DND-41 (cell line): ENCODE measurements around the gene PPP6C.
"Not testable (repeated sequence)": the region's sequence is repeated elsewhere in the genome, so short reads cannot be mapped to it uniquely, and the experiment has no call there.

Experiments used
- CTCF ChIP-seq: IDR thresholded peaks from 2 replicates; pipeline ENCODE4 v1.5.1; 2012; ENCODE audit warnings: borderline replicate concordance, low read length, moderate library complexity, mild to moderate bottlenecking; ENCODE audit not compliant: poor library complexity, severe bottlenecking; ENCODE audit errors: extremely low read depth
- EZH2 ChIP-seq: IDR thresholded peaks from 3 replicates; pipeline ENCODE4 v1.6.1; 2012; ENCODE audit warnings: borderline replicate concordance, low read depth, mild to moderate bottlenecking, moderate library complexity, low read length, inconsistent platforms; ENCODE audit not compliant: severe bottlenecking

- TF ChIP-seq EZH2, CTCF: not testable (repeated sequence)
Observed at GRCh38 chr9:125118696-125119095, 70.9 kb downstream of the PPP6C start.
